CD1c-positive myeloid dendritic cell (primary cell): ENCODE data around the gene MYO10.

Source experiments
- DNase-seq: peaks from one replicate; pipeline ENCODE4 v3.0.0-alpha.2; 2016; ENCODE audit errors: extremely low spot score

MYO10 gene

GRCh38 chr5:16943846-16944678, 8.0 kb upstream of the MYO10 start:
- DNase-seq, result no peak

- peak; percentile 53 for DNase-seq
Observed at GRCh38 chr5:16937503-16938161, 1.5 kb upstream of the MYO10 start.

GRCh38 chr5:16936989-16937438, 926 bp upstream of the MYO10 start:
- DNase-seq, result no peak

GRCh38 chr5:16935231-16936149, 598 bp downstream of the MYO10 start:
- DNase-seq, result peak; percentile 45

- no peak for DNase-seq
Observed at GRCh38 chr5:16934677-16935153, 1.4 kb downstream of the MYO10 start.

- peak; percentile 43 for DNase-seq
Observed at GRCh38 chr5:16934123-16934522, 2.0 kb downstream of the MYO10 start.

GRCh38 chr5:16933337-16933736, 2.8 kb downstream of the MYO10 start:
- DNase-seq, result no peak

GRCh38 chr5:16932401-16932800, 3.7 kb downstream of the MYO10 start:
- no peak for DNase-seq

GRCh38 chr5:16931334-16932110, 4.6 kb downstream of the MYO10 start:
- no peak for DNase-seq

- DNase-seq, result no peak
Observed at GRCh38 chr5:16930496-16930895, 5.6 kb downstream of the MYO10 start.

- DNase-seq, result no peak
Observed at GRCh38 chr5:16929831-16930230, 6.3 kb downstream of the MYO10 start.

GRCh38 chr5:16929347-16929746, 6.7 kb downstream of the MYO10 start:
- no peak for DNase-seq

GRCh38 chr5:16927613-16928012, 8.5 kb downstream of the MYO10 start:
- no peak for DNase-seq

- DNase-seq, result no peak
Observed at GRCh38 chr5:16926417-16926816, 9.7 kb downstream of the MYO10 start.

- no peak for DNase-seq
Observed at GRCh38 chr5:16924206-16924605, 11.9 kb downstream of the MYO10 start.

- DNase-seq, result no peak
Observed at GRCh38 chr5:16922430-16922829, 13.7 kb downstream of the MYO10 start.

- no peak for DNase-seq
Observed at GRCh38 chr5:16921211-16921610, 14.9 kb downstream of the MYO10 start.

GRCh38 chr5:16920109-16920816, 15.8 kb downstream of the MYO10 start:
- DNase-seq, result no peak

GRCh38 chr5:16918891-16919671, 17.0 kb downstream of the MYO10 start:
- DNase-seq, result no peak

GRCh38 chr5:16918156-16918555, 17.9 kb downstream of the MYO10 start:
- DNase-seq, result no peak
